SU-DHL-6 (cell line): Measurements from ENCODE around the gene GAGE12E.
"Not testable (repeated sequence)": the region's sequence is repeated elsewhere in the genome, so short reads cannot be mapped to it uniquely, and the experiment has no call there.

Experiments used
- H2AFZ ChIP-seq: fragments of 200-600 bp; sonication (generic); 2 replicates; pipeline ENCODE4 v1.6.1; 2014; ENCODE audit warnings: low read depth, mild to moderate bottlenecking, moderate library complexity, mixed read lengths, antibody characterized with exemption, low read length; ENCODE audit not compliant: severe bottlenecking
- H3F3A ChIP-seq: fragments of 200-600 bp; shearing (Covaris generic); 2 replicates; pipeline ENCODE4 v1.6.0; 2016; ENCODE audit warnings: antibody characterized with exemption, mild to moderate bottlenecking; ENCODE audit not compliant: insufficient read depth
- H3K27ac ChIP-seq: fragments of 200-600 bp; sonication (generic); 2 replicates; pipeline ENCODE4 v1.5.1; 2016; ENCODE audit warnings: low read depth, mild to moderate bottlenecking, low read length, moderate library complexity, mixed read lengths
- H3K27me3 ChIP-seq: fragments of 200-600 bp; sonication (generic), shearing (Covaris generic); 2 replicates; pipeline ENCODE4 v1.6.0; 2014; ENCODE audit warnings: mild to moderate bottlenecking, low read length
- H3K36me3 ChIP-seq: fragments of 200-600 bp; sonication (generic); 2 replicates; pipeline ENCODE4 v1.6.1; 2014; ENCODE audit warnings: mild to moderate bottlenecking, low read length, mixed read lengths
- H3K4me2 ChIP-seq: fragments of 300-600, 200-600 bp; shearing (Covaris generic), sonication (generic); 2 replicates; pipeline ENCODE4 v1.6.0; 2014; ENCODE audit warnings: low read length, low read depth, mild to moderate bottlenecking; ENCODE audit not compliant: poor library complexity, severe bottlenecking
- H3K4me3 ChIP-seq: fragments of 200-600 bp; sonication (generic); 2 replicates; pipeline ENCODE4 v1.5.1; 2014; ENCODE audit warnings: antibody characterized with exemption, low read length, mild to moderate bottlenecking, mixed read lengths; ENCODE audit not compliant: insufficient read depth, poor library complexity, severe bottlenecking
- H3K79me2 ChIP-seq: fragments of 200-600 bp; sonication (generic); 2 replicates; pipeline ENCODE4 v1.6.1; 2014; ENCODE audit warnings: mild to moderate bottlenecking, low read length, moderate library complexity; ENCODE audit not compliant: insufficient read depth
- H3K9ac ChIP-seq: fragments of 200-600 bp; sonication (generic); 2 replicates; pipeline ENCODE4 v1.7.0; 2014; ENCODE audit warnings: mild to moderate bottlenecking, low read length
- H3K9me2 ChIP-seq: fragments of 200-600 bp; sonication (generic); replicated peaks from 2 replicates; pipeline ENCODE4 v1.6.1; 2014; ENCODE audit warnings: low read length; ENCODE audit not compliant: insufficient read depth
- H3K9me3 ChIP-seq: fragments of 200-600 bp; sonication (generic); 2 replicates; pipeline ENCODE4 v1.6.1; 2014; ENCODE audit warnings: low read length, mixed read lengths; ENCODE audit not compliant: insufficient read depth
- H4K20me1 ChIP-seq: fragments of 200-600 bp; sonication (generic); 2 replicates; pipeline ENCODE4 v1.6.1; 2014; ENCODE audit warnings: low read depth, mild to moderate bottlenecking, antibody characterized with exemption, low read length, moderate library complexity, mixed read lengths

The GAGE12E gene, protein sequence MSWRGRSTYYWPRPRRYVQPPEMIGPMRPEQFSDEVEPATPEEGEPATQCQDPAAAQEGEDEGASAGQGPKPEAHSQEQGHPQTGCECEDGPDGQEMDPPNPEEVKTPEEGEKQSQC

DNA sequence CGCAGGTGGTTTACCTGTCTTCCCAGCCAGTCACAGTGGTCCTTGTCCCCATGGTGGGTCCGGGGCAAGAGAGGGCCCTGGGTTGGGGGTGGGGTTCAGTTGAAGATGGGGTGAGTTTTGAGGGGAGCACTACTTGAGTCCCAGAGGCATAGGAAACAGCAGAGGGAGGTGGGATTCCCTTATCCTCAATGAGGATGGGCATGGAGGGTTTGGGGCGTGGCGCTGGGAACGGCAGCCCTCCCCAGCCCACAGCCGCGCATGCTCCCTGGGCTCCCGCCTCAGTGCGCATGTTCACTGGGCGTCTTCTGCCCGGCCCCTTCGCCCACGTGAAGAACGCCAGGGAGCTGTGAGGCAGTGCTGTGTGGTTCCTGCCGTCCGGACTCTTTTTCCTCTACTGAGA, at the start of gene GAGE12E:
GAGE12E (plus strand) TSS at position 301 of the 400 bp plus-strand sequence. CDS start 1,155 bp downstream, outside the sequence.
- H2AFZ ChIP-seq, H3K27ac ChIP-seq, H3K4me2 ChIP-seq, H3F3A ChIP-seq, H3K9ac ChIP-seq, H3K4me3 ChIP-seq, H3K9me2 ChIP-seq, H3K36me3 ChIP-seq, H3K27me3 ChIP-seq, H4K20me1 ChIP-seq, H3K9me3 ChIP-seq, H3K79me2 ChIP-seq: not testable (repeated sequence)

DNA sequence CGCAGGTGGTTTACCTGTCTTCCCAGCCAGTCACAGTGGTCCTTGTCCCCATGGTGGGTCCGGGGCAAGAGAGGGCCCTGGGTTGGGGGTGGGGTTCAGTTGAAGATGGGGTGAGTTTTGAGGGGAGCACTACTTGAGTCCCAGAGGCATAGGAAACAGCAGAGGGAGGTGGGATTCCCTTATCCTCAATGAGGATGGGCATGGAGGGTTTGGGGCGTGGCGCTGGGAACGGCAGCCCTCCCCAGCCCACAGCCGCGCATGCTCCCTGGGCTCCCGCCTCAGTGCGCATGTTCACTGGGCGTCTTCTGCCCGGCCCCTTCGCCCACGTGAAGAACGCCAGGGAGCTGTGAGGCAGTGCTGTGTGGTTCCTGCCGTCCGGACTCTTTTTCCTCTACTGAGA, 19.2 kb upstream of the GAGE12E start, which contains the start of gene GAGE12C:
GAGE12C (plus strand) TSS at position 301 of the 400 bp plus-strand sequence. CDS start 1,155 bp downstream, outside the sequence.
- not testable (repeated sequence) for H3K27ac ChIP-seq, H3K9me3 ChIP-seq, H3K36me3 ChIP-seq, H3K79me2 ChIP-seq, H3K4me3 ChIP-seq, H3F3A ChIP-seq, H3K4me2 ChIP-seq, H2AFZ ChIP-seq, H3K9ac ChIP-seq, H3K9me2 ChIP-seq, H4K20me1 ChIP-seq, H3K27me3 ChIP-seq

DNA sequence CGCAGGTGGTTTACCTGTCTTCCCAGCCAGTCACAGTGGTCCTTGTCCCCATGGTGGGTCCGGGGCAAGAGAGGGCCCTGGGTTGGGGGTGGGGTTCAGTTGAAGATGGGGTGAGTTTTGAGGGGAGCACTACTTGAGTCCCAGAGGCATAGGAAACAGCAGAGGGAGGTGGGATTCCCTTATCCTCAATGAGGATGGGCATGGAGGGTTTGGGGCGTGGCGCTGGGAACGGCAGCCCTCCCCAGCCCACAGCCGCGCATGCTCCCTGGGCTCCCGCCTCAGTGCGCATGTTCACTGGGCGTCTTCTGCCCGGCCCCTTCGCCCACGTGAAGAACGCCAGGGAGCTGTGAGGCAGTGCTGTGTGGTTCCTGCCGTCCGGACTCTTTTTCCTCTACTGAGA, 9.7 kb upstream of the GAGE12E start, which contains the start of gene GAGE12D:
GAGE12D (plus strand) TSS at position 301 of the 400 bp plus-strand sequence. CDS start 1,155 bp downstream, outside the sequence.
- not testable (repeated sequence) for H2AFZ ChIP-seq, H3K9ac ChIP-seq, H3K27me3 ChIP-seq, H3F3A ChIP-seq, H3K27ac ChIP-seq, H4K20me1 ChIP-seq, H3K9me3 ChIP-seq, H3K4me2 ChIP-seq, H3K79me2 ChIP-seq, H3K36me3 ChIP-seq, H3K4me3 ChIP-seq, H3K9me2 ChIP-seq

DNA sequence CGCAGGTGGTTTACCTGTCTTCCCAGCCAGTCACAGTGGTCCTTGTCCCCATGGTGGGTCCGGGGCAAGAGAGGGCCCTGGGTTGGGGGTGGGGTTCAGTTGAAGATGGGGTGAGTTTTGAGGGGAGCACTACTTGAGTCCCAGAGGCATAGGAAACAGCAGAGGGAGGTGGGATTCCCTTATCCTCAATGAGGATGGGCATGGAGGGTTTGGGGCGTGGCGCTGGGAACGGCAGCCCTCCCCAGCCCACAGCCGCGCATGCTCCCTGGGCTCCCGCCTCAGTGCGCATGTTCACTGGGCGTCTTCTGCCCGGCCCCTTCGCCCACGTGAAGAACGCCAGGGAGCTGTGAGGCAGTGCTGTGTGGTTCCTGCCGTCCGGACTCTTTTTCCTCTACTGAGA, 9.5 kb downstream of the GAGE12E start, which contains the start of gene GAGE12F:
GAGE12F (plus strand) TSS at position 301 of the 400 bp plus-strand sequence. CDS start 1,155 bp downstream, outside the sequence.
- H3K4me2 ChIP-seq, H4K20me1 ChIP-seq, H2AFZ ChIP-seq, H3K4me3 ChIP-seq, H3K79me2 ChIP-seq, H3K27ac ChIP-seq, H3K9me2 ChIP-seq, H3K36me3 ChIP-seq, H3F3A ChIP-seq, H3K27me3 ChIP-seq, H3K9me3 ChIP-seq, H3K9ac ChIP-seq: not testable (repeated sequence)

DNA sequence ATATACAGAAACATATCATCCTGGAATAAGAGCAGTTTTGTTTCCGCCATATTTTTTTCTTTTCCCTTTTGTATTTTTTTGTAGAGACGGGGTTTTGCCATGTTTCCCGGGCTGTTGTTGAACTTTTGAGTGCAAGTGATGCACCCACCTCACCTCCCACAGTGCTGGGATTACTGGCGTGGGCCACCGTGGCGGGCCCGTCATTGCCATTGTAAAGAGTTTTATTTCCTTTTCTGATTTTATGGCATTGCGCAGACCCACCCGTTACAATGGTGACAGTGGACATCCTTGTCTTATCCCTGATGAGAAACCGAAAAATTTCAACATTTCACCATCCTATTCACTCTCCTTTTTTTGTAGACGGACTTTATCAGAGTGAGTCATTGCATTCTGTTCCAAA, 17.6 kb downstream of the GAGE12E start:
- not testable (repeated sequence) for H3K9me2 ChIP-seq, H4K20me1 ChIP-seq, H3K4me2 ChIP-seq, H3K27me3 ChIP-seq, H3K27ac ChIP-seq, H2AFZ ChIP-seq, H3K9ac ChIP-seq, H3K36me3 ChIP-seq, H3F3A ChIP-seq, H3K79me2 ChIP-seq, H3K4me3 ChIP-seq, H3K9me3 ChIP-seq

DNA sequence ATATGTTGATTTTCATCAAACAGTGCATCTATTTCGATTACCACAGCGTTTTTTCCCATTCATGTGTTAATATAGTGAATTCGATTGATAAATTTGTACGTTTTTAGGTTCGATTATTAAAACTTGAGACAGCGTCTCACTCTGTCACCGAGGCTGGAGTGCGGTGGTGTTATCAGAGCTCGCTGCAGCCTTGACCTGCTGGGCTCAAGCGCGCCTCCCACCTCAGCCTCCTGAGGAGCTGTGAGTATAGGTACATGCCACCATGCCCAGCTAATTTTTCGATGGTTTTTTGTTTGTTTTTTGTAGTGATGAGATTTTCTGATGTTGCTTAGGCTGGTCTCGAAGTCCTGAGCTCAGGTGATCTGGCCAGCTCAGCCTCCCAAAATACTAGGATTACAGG, 18.1 kb downstream of the GAGE12E start:
- not testable (repeated sequence) for H3K4me3 ChIP-seq, H3K27me3 ChIP-seq, H3F3A ChIP-seq, H3K36me3 ChIP-seq, H3K79me2 ChIP-seq, H4K20me1 ChIP-seq, H3K9me2 ChIP-seq, H3K9me3 ChIP-seq, H2AFZ ChIP-seq, H3K27ac ChIP-seq, H3K9ac ChIP-seq, H3K4me2 ChIP-seq

DNA sequence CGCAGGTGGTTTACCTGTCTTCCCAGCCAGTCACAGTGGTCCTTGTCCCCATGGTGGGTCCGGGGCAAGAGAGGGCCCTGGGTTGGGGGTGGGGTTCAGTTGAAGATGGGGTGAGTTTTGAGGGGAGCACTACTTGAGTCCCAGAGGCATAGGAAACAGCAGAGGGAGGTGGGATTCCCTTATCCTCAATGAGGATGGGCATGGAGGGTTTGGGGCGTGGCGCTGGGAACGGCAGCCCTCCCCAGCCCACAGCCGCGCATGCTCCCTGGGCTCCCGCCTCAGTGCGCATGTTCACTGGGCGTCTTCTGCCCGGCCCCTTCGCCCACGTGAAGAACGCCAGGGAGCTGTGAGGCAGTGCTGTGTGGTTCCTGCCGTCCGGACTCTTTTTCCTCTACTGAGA, 19.0 kb downstream of the GAGE12E start, which contains the start of gene GAGE12G:
GAGE12G (plus strand) TSS at position 301 of the 400 bp plus-strand sequence. CDS start 1,155 bp downstream, outside the sequence.
- not testable (repeated sequence) for H3K27ac ChIP-seq, H4K20me1 ChIP-seq, H3K36me3 ChIP-seq, H2AFZ ChIP-seq, H3F3A ChIP-seq, H3K79me2 ChIP-seq, H3K9me3 ChIP-seq, H3K4me2 ChIP-seq, H3K9ac ChIP-seq, H3K4me3 ChIP-seq, H3K9me2 ChIP-seq, H3K27me3 ChIP-seq

DNA sequence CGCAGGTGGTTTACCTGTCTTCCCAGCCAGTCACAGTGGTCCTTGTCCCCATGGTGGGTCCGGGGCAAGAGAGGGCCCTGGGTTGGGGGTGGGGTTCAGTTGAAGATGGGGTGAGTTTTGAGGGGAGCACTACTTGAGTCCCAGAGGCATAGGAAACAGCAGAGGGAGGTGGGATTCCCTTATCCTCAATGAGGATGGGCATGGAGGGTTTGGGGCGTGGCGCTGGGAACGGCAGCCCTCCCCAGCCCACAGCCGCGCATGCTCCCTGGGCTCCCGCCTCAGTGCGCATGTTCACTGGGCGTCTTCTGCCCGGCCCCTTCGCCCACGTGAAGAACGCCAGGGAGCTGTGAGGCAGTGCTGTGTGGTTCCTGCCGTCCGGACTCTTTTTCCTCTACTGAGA, 28.6 kb downstream of the GAGE12E start, which contains the start of gene GAGE12H:
GAGE12H (plus strand) TSS at position 301 of the 400 bp plus-strand sequence. CDS start 1,155 bp downstream, outside the sequence.
- not testable (repeated sequence) for H2AFZ ChIP-seq, H3K9me2 ChIP-seq, H3K36me3 ChIP-seq, H3F3A ChIP-seq, H4K20me1 ChIP-seq, H3K4me3 ChIP-seq, H3K9me3 ChIP-seq, H3K27ac ChIP-seq, H3K79me2 ChIP-seq, H3K27me3 ChIP-seq, H3K9ac ChIP-seq, H3K4me2 ChIP-seq
